Stimulated activated CD4-positive, alpha-beta T cell treated with anti-CD3 and anti-CD28 coated beads, Interleukin-15, amount 100 ng/mL, for 48 hours (primary cell): ENCODE data around the gene YIPF5.

Experiments
- DNase-seq, 2 donors: peaks; one replicate each; pipeline ENCODE4 v3.0.0-alpha.2; 2020; ENCODE audit warnings: low read depth in 2 of 2

YIPF5 gene

GRCh38 chr5:144170276-144171024 lies at the start of gene YIPF5, which contains the start of gene KCTD16:
Gene YIPF5 (minus strand): TSS chr5:144170659. CDS start chr5:144169955, 704 bp downstream.
Gene KCTD16 (plus strand): TSS chr5:144170873.
- DNase-seq: peak; percentile 95

- DNase-seq: no peak
Measured at GRCh38 chr5:144219869-144220268, 49.4 kb upstream of the YIPF5 start.

- DNase-seq: no peak
Measured at GRCh38 chr5:144210655-144211054, 40.2 kb upstream of the YIPF5 start.

- DNase-seq: no peak
Measured at GRCh38 chr5:144209361-144209760, 38.9 kb upstream of the YIPF5 start.

- no peak for DNase-seq
Measured at GRCh38 chr5:144207875-144208444, 37.5 kb upstream of the YIPF5 start.

GRCh38 chr5:144206141-144206540 lies 35.7 kb upstream of the YIPF5 start:
- no peak for DNase-seq

GRCh38 chr5:144205141-144205551 lies 34.7 kb upstream of the YIPF5 start:
- DNase-seq: no peak

GRCh38 chr5:144203750-144204596 lies 33.5 kb upstream of the YIPF5 start:
- DNase-seq: no peak

- no peak for DNase-seq
Measured at GRCh38 chr5:144202726-144203125, 32.3 kb upstream of the YIPF5 start.

GRCh38 chr5:144202072-144202471 lies 31.6 kb upstream of the YIPF5 start:
- DNase-seq: no peak

- DNase-seq: no peak
Measured at GRCh38 chr5:144201588-144201987, 31.1 kb upstream of the YIPF5 start.

- DNase-seq: no peak
Measured at GRCh38 chr5:144198386-144198785, 27.9 kb upstream of the YIPF5 start.

- no peak for DNase-seq
Measured at GRCh38 chr5:144196612-144197011, 26.2 kb upstream of the YIPF5 start.

- no peak for DNase-seq
Measured at GRCh38 chr5:144195448-144195847, 25.0 kb upstream of the YIPF5 start.

- no peak for DNase-seq
Measured at GRCh38 chr5:144194144-144194543, 23.7 kb upstream of the YIPF5 start.

- DNase-seq: no peak
Measured at GRCh38 chr5:144192661-144193060, 22.2 kb upstream of the YIPF5 start.

GRCh38 chr5:144191998-144192397 lies 21.5 kb upstream of the YIPF5 start:
- no peak for DNase-seq

- DNase-seq: no peak
Measured at GRCh38 chr5:144191531-144191930, 21.1 kb upstream of the YIPF5 start.

GRCh38 chr5:144189800-144190429 lies 19.5 kb upstream of the YIPF5 start:
- DNase-seq: peak; percentile 53 to 58

GRCh38 chr5:144187699-144188294 lies 17.3 kb upstream of the YIPF5 start:
- DNase-seq: peak; percentile 42 to 50

GRCh38 chr5:144183254-144183889 lies 12.9 kb upstream of the YIPF5 start:
- DNase-seq: no peak
